Thoracic aorta (tissue), 2 donors: ENCODE data around the gene TECPR2. TPM values are rescaled to one million over a fixed set of nuclear protein-coding genes. Genes with fewer than 3 reads are reported as not detected.

Experiments used
- ATAC-seq: fragments of 150-250 bp; one replicate; pipeline ENCODE4 v1.8.0; 2017; ENCODE audit warnings: low read depth; ENCODE audit not compliant: insufficient number of reproducible peaks, low FRiP score
- DNase-seq: peaks from one replicate; pipeline ENCODE4 v3.0.0-alpha.2; 2020; ENCODE audit warnings: low spot score
- H3K27ac ChIP-seq, 2 donors: fragments of 200-600 bp; sonication (generic); 1 replicate in 1 of 2; 2 replicates in 1 of 2; pipeline ENCODE4 v1.5.1; 2016; ENCODE audit warnings: mild to moderate bottlenecking in 2 of 2, moderate library complexity in 2 of 2
- H3K27me3 ChIP-seq: fragments of 200-600 bp; sonication (generic); replicated peaks from 2 replicates; pipeline ENCODE4 v1.6.0; 2016; ENCODE audit warnings: mild to moderate bottlenecking; ENCODE audit not compliant: insufficient read depth
- H3K36me3 ChIP-seq: fragments of 200-600 bp; sonication (generic); one replicate; pipeline ENCODE4 v1.5.1; 2016
- H3K4me1 ChIP-seq, 2 donors: fragments of 200-600 bp; sonication (generic); 1 replicate in 1 of 2; 2 replicates in 1 of 2; pipeline versions ENCODE4 v1.5.1 to v1.6.0; 2016; ENCODE audit warnings: low read depth in 2 of 2, mild to moderate bottlenecking in 1 of 2; ENCODE audit not compliant: control insufficient read depth in 1 of 2
- H3K4me3 ChIP-seq: fragments of 200-600 bp; sonication (generic); 2 replicates; pipeline ENCODE4 v1.5.1; 2016; ENCODE audit warnings: mild to moderate bottlenecking
- H3K9me3 ChIP-seq: fragments of 200-600 bp; sonication (generic); 2 replicates; pipeline ENCODE4 v1.5.1; 2016
- total RNA-seq, 2 donors: library from RNA; depleted of rRNA; stranded (reverse); fragments of >200 nt; gene quantifications; one replicate each; pipeline versions ENCODE4 v1.1.0 to v1.2.3, GENCODE V29; 2016
- TF ChIP-seq, protein P1 (sequence below): fragments of 200-600 bp; sonication (generic); IDR thresholded peaks from one replicate; pipeline ENCODE4 v1.5.1; 2019; ENCODE audit warnings: antibody characterized with exemption

The TECPR2 gene
- total RNA-seq, 2 donors from 2014 or later = 36.5 to 41.3 TPM

DNA sequence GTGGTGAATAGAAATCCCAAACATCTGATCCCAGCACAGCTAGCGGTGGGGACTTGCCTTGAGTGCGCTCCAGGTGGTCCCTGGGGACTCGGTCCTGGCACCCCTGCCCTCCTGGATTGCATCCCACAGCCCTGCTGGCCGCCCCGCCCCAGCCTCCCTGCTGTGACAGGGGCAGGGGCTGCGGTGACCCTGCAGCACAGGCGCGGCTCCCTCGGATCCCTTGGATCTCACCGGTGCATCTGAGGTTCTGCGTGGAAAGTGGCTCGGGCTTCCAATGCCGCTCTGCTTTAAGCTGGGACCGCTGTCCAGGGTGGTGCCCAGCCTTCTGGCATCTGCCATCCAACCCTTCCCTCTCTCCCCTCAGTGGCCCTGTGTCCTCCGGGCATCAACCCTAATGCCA lies 130.8 kb downstream of the TECPR2 start:
- TF ChIP-seq, protein P1, sequence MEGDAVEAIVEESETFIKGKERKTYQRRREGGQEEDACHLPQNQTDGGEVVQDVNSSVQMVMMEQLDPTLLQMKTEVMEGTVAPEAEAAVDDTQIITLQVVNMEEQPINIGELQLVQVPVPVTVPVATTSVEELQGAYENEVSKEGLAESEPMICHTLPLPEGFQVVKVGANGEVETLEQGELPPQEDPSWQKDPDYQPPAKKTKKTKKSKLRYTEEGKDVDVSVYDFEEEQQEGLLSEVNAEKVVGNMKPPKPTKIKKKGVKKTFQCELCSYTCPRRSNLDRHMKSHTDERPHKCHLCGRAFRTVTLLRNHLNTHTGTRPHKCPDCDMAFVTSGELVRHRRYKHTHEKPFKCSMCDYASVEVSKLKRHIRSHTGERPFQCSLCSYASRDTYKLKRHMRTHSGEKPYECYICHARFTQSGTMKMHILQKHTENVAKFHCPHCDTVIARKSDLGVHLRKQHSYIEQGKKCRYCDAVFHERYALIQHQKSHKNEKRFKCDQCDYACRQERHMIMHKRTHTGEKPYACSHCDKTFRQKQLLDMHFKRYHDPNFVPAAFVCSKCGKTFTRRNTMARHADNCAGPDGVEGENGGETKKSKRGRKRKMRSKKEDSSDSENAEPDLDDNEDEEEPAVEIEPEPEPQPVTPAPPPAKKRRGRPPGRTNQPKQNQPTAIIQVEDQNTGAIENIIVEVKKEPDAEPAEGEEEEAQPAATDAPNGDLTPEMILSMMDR = no peak
- Histone ChIP-seq H3K27me3 (no peaks in the 10 kb centered on the region), H3K36me3 (peaks cover 10% of the 10 kb centered on the region), H3K9me3 (no peaks in the 10 kb centered on the region), H3K4me1 (no peaks in the 10 kb centered on the region), H3K27ac (no peak overlapping the region), H3K4me3 (no peak overlapping the region)
- ATAC-seq (no peak), DNase-seq (no peak)

DNA sequence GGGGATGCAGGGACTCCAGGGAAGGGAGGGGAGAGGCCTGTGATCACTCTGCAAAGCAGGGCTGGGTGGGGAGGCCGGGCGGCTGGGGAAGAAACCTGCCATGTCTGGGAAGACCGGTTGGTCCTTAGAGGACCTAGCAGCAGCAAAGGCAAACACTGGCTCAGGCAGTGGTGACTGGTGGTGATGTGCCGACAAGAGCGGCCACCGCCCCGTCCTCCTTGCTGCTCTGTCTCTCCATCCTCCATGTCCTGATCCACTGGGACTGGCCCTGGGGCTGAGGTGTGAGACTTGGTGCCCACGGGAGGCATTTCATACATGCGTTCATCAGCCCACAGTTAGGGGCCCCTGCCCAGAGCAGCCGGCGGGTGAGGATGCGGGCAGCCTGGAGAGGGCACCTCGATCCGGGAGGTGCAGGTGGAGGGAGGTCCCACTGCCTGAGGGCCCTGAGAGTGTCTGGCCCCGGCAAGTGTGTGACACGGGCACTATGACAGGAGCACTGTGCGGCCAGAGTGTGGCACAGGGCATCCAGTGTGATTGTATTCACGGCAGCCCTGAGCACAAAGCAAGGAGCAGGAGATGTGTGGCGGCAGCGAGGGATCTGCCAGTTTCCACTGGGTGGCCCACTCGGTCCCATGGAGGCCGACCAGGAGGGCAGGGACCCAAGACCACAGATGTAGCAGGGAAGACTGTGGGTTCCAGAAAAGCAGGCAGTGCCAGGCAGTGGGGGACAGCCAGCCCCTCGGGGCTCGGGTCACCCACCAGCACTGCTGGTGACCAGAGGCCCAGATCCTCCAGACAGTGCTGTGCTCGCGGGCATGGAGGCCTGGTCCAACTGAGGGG lies 133.0 kb downstream of the TECPR2 start:
- peaks cover 10% of the 10 kb centered on the region for H3K36me3 ChIP-seq
- ATAC-seq (no peak), DNase-seq (no peak)
- H3K4me1 ChIP-seq = peaks cover 11 to 16% of the 10 kb centered on the region in 2 donors
- no peak overlapping the region for H3K27ac ChIP-seq
- TF ChIP-seq, protein P1 = no peak
- no peaks in the 10 kb centered on the region for H3K9me3 ChIP-seq
- no peak overlapping the region for H3K4me3 ChIP-seq
- no peaks in the 10 kb centered on the region for H3K27me3 ChIP-seq

DNA sequence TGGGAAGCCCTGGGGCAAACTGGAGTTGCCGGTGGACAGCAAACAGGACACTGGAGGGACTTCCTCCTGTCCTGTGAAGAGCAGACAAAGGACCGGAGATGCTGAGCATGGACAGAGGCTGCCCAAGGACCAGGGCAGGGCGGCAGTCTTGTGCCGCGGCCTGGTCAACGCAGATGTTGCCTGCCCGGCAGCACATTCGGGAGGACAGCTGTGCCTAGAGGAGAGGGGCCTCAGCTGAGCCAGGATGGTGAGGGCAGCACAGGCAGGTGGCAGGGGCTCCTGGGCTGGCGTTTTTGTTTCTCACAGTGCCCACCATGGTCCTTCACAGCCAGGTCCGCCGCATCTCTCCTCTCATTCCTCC lies 133.6 kb downstream of the TECPR2 start:
- peaks cover 14 to 19% of the 10 kb centered on the region in 2 donors for H3K4me1 ChIP-seq
- no peak overlapping the region for H3K27ac ChIP-seq
- no peak overlapping the region for H3K4me3 ChIP-seq
- ATAC-seq (no peak), DNase-seq (no peak)
- no peaks in the 10 kb centered on the region for H3K27me3 ChIP-seq
- peaks cover 10% of the 10 kb centered on the region for H3K36me3 ChIP-seq
- TF ChIP-seq, protein P1 = no peak
- H3K9me3 ChIP-seq = no peaks in the 10 kb centered on the region

DNA sequence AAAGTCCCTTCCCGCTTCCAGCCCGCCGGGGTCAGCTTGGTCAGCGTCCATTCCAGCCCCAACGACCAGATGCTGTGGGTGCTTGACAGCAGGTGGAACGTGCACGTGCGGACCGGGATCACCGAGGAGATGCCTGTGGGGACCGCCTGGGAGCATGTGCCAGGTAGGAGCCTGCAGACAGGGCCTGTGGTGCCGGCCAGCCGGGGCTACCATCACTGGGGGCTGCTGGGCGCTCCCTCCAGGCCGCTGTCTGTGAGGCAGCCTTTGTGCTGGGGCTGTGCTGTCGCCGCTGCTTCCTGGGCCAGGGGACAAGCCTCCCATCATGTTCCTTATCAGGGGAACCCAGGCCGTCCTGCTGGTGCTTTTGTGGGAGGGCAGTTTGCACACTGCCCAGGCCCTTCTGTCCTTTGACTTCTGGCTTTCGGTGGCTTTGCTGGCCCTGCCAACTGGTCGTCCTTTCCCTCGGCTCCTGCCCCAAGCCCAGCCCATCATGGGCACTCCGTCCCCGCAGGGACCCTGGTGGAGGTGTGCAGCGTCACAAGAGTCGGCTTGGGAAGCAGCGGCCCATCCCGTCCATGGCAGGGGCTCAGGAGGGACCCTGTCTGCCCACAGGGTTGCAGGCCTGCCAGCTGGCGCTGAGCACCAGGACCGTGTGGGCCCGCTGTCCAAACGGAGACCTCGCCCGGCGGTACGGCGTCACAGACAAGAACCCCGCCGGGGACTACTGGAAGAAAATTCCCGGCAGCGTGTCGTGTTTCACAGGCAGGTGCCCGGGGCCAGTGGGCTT lies 134.4 kb downstream of the TECPR2 start:
- no peak for ATAC-seq
- H3K4me3 ChIP-seq = no peak overlapping the region
- peaks cover 14 to 19% of the 10 kb centered on the region in 2 donors for H3K4me1 ChIP-seq
- no peaks in the 10 kb centered on the region for H3K9me3 ChIP-seq
- peaks cover 10% of the 10 kb centered on the region for H3K36me3 ChIP-seq
- TF ChIP-seq, protein P1 = no peak
- no peak overlapping the region for H3K27ac ChIP-seq
- DNase-seq = no peak
- H3K27me3 ChIP-seq = no peaks in the 10 kb centered on the region

DNA sequence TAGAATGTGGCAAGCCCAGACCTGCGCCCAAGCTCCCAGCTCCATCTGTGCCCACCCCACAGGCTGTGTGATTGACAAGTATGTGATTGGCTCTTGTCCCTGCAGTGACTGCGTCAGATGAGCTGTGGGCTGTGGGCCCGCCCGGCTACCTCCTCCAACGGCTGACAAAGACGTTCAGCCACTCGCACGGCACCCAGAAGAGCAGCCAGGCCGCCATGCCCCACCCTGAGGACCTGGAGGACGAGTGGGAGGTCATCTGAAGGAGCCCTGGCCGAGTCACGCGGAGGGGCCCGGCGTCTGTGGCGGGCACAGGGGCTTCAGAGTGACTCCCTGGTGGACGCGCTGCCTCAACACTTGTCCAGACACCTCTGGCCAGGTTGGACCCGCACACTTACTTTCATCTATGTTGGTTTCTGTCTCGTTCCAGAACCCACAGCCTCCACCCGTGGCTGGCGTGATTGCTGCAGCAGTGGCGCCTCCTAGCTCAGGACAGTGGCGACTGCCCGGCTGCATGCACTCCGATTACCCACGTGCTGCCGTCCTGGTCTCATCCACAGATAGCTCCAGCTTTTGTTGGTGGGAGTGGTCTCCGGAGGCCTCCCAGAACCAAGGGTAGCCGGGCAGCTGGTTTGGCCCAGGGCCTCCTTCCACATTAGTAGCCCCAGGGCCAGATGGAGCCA lies 135.4 kb downstream of the TECPR2 start:
- Histone ChIP-seq H3K27me3 (no peaks in the 10 kb centered on the region), H3K9me3 (no peaks in the 10 kb centered on the region), H3K36me3 (peaks cover 10% of the 10 kb centered on the region), H3K27ac (no peak overlapping the region), H3K4me1 (peaks cover 14 to 19% of the 10 kb centered on the region in 2 donors), H3K4me3 (no peak overlapping the region)
- TF ChIP-seq, protein P1 = no peak
- no peak for DNase-seq
- no peak for ATAC-seq
